ENCODE results near the gene CERS6.

- no peak for TF ChIP-seq CTCF (optimal IDR thresholded peaks at IDR 0.05 in 1 of 3, IDR thresholded peaks at IDR 0.05 in 1 of 3, conservative IDR thresholded peaks at IDR 0.05 in 1 of 3; ENCODE audit: extremely low read depth in 1 of 3, insufficient read depth in 2 of 3, low read length in 3 of 3)
- TF ChIP-seq EZH2 (IDR thresholded peaks at IDR 0.05; ENCODE audit: low read length): no peak
Observed at GRCh38 chr2:168710754-168711467, 254.8 kb downstream of the CERS6 start.
